ENCODE results near the gene MICAL3.

MICAL3 gene

DNA sequence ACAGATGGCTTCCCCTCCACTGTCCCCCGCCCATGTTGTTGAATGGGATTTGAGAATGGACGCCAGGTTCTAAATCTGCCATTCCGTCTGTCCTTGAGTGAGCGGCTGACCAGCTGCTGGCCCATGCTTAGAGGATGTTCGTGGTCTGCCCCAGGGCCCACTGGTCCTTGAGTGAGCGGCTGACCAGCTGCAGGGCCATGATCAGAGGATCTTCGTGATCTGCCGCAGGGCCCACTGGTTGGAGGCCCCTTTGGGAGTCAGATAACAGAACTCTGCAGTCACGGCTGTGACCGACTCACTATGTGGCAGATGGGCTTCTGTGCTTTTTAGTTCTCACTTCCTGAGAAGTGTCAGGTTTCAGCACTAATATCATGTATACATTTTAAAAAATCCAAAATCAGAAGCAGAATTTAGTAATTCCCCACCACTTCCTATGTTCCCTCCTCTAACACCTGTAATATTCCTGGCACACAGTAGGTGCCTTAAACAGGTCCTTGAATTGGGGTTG lies 54.1 kb downstream of the MICAL3 start:
- no peak for DNase-seq

DNA sequence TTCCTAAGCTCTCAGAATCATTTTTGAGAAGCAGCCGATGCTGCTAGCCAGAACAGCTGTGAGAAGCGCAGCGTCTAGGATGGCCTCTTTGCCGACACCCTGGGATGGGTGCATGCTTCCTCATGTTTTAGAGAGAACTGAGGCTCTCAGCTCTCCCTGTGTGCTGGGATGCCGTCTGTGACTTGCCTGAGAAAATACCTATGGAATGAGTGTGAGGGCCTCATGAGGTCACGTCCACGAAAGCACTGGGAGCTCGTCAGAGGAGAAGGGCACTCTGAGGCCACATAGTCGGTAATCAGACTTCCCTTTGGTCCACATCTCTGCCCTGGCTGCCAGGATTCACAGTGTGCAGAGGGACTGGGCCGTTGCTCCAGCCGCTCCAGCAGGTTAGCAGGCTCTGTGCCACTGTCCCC lies 54.7 kb downstream of the MICAL3 start:
- DNase-seq: no peak

DNA sequence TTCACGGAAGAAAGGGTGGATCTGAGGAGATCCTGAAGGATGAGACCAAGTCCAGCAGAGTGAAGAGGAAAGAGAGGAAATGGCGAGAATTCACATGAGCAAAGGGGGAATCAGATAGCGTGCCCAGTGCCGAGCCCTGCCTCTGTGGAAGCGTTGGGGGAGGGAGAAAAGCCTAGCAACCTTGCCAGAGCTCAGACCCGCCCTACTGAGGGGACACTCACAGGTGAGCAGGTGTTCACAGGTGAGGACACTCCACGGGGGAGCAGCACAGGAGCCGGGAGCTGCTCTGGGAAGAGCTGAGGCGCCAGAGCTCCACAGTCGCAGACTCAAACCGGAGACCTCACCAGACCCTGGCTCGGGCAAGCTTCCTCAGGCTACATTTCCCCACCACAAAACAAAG lies 56.2 kb downstream of the MICAL3 start:
- DNase-seq: no peak

DNA sequence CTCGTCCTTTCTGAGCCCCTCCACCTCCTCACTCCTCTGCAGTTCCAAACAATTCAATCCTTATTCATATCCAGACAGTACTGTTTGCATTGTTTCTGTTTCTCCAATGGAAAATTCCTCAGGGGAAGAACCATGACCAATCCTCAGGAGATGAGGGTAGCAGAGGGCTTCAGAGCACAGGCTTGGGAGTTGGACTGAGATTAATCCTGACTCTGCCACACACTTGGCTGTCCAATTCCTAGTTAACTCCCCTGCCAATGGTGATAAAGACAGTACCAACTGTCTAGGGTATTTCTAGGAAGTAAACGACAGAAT lies 58.0 kb downstream of the MICAL3 start:
- DNase-seq: no peak

DNA sequence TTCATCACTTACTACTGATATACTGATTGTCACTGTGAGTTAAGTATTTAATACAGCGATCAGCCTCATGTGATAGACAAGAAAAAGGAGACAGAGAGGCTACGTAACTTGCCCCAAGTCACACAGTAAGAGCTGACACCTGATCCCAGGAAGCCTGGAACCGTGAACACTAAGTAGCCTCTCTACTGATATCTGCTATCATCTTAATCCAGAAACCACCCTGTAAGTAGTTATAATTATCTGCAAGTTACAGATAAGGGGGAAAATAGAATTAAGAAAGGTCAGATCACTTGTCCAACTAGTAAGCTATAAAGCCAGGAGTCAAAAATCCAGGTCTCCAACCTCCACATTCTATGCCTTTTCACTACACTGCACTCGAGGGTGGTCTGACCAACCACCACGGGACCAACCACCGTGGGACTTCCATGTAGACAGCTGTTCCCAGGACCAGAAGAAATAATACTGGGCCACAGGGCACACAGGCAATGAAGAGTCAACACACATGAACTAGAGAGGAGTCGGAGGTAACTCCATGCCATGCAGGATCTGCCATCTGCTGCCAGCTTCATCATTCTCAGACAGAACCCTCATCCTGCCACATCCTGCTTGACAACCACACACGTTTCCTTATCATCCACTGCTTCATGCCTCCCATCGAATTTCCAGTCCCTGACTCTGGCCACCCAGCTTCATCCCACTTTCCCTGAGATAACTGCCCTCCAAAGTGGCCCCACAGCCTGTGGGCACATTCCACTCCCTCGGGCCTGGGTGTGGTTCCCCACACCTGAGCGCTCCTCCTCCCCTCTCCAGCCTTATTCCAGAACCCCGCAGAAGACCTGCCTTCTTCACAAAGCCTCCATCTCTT lies 58.6 kb downstream of the MICAL3 start:
- no peak for DNase-seq

DNA sequence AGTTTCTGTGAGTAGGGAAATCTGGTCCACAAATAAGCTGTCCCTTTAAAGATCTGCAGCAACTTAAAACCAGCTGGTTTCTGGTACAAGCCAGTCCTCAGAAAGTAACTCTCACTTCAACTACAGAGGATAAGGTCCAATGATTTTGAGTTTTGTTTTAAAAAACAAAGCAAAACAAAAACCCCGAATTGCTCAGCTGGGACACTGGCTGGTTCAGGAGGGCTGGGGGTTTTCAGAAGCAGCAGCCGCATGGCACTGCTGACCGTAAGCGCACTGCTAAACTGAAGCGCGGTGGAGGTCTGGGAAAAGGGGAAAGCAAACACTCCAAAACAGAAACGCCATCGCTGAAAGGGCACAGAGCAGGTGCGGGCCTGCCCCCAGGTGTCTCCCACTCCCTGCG lies 59.7 kb downstream of the MICAL3 start:
- DNase-seq: no peak

DNA sequence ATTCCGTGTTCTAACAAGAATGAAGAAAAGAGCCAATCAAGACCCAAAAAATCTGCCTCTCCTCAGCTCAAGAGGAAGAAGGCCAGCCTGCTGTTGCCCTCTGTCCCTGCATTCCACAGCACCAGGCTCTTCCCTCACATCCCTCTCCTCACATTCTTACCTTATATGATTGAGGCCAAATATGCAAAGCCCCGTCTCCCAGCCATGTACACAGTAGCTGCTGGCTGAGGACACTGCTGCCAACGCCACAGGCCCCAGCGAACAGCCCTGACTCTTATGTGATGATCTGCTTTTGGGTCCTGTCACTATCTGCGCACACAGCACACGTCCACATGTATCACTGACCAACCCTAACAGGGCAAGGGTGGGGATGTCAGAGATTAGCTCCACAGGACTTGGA lies 60.2 kb downstream of the MICAL3 start:
- no peak for DNase-seq

DNA sequence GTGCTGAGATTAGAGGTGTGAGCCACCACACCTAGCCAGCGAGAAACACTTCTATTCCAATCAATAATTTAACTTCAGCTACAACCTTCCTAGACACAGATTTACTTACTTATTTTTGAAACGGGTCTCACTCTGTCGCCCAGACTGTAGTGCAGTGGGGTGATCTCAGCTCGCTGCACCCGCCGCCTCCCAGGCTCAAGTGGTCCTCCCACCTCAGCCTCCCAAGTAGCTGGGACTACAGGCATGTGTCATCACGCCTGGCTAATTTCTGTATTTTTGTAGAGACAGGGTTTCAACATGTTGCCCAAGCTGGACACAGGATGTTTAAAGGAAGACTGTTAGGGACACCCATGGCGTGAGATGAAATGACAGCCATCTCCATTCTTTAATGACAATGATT lies 61.3 kb downstream of the MICAL3 start:
- DNase-seq: no peak

DNA sequence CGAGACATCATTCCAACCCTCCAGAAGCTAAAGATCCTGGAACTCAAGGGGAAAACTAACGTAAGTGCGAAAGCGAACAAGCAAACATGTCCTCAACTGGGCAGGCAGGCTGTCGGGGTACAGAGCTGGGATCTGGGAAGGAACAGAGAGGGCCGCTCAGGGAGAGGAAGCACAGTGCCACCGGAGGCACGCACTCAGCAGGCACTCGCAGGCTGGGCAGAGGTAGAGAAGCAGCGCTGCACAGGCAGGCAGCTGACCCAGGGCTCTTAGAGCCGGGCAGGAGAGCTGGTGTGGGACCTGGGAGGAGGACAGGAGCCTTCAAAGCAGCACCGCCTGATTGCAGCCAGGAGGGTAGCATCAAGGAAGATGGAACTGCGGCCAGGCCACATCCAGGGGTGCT lies 62.2 kb downstream of the MICAL3 start:
- no peak for DNase-seq

DNA sequence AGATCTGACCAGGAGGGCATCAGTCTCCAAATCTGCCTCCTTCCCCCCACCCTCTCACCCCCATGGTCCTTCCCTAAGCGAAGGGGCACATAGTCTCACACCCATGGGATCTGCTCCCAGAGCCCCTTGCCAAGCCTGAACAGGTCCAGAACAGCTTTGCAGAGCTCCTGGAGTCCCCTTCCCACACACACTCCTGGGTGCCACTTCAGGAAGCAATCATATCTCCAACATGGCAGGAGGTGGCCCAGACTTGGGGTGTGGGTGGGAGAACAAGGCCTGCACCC lies 63.0 kb downstream of the MICAL3 start:
- no peak for DNase-seq

DNA sequence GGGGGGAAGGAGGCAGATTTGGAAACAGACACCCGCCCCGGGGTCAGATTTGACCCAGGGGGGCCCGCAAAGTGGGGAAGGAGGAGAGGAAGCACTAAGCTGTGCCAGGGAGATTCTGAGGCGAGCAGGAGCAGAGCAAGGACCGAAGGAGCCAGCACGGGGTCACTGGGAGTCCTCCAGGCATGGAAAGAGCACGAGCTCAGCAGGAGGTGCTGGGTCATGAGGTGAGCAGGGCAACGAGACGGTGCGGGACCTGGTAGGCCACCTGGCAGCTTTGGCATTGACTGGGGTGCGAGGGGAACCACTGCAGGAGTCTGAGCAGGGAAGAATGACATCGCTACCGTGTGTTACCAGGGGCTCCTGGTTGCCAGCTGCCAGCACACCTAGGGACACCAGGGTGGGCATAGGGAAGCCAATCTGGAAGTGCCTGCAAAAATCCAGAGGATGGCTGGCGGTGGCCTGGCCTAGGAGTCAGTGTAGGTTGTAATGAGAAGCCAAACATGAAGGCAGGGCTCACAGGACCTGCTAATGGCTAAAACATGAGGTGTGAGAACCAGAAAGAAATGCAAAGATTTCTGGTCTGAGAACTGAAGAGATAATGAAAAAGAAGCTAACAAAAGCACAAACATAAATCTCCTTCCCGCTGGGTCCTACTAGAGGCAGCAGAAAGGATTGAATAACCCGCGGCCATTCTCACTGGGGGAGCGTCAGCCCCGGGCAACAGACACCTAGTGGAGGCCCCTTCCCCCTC lies 63.5 kb downstream of the MICAL3 start:
- no peak for DNase-seq

DNA sequence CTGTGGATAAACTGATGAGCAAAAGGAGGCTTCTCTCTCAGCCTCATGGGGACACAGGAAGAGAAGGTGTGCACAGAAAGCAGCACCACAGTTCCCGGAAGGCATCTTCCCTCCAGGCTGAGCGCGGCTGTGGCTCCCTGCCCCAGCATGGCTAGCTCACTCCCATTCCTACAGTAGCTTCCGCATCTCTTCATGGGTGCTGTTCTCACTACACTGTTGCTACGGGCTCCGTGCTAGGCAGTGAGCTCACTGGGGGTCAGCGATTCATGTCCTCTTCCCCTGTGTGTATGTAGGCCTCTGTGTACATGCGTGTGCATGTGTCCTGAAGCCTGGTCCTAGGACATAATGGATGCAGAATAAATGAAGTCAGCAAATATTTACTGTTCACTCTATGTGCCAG lies 64.3 kb downstream of the MICAL3 start:
- no peak for DNase-seq

DNA sequence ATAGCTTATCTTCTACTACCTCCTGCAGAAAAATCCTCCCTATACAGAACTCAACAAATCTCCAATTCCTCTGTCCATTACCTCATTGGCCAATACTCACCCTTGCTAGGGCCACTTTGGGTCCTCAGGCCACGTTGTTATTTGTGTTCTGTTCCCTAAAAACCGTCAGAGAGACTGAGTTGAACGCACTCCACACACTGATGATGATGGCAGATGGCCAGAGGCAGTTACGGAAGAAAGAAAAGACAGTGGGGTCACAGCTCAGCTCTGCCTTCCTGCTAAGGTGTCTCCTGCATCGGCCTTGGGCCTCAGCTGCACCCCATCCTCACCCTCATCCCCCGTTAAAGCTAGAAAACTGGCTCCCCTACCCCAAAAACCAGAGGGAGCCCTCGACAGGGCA lies 66.2 kb downstream of the MICAL3 start:
- no peak for DNase-seq

DNA sequence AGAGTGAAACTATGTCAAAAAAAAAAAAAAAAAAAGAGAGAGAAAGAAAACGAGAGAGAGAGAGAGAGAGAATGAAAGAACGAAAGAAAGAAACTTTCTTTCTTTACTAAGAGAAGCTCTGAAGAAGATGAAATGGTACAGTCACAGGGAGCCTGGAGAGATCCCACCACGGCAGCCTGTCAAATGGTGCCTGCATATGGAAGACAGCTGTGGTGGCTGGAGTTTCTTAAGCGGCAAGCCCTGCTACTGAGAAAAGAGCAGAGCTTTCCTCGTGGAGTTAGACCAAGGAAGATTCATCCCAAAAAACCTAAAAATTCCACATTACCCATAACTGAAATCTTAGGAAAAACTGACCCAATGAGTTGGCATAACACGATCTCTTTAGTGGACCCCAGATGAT lies 66.7 kb downstream of the MICAL3 start:
- DNase-seq: no peak

DNA sequence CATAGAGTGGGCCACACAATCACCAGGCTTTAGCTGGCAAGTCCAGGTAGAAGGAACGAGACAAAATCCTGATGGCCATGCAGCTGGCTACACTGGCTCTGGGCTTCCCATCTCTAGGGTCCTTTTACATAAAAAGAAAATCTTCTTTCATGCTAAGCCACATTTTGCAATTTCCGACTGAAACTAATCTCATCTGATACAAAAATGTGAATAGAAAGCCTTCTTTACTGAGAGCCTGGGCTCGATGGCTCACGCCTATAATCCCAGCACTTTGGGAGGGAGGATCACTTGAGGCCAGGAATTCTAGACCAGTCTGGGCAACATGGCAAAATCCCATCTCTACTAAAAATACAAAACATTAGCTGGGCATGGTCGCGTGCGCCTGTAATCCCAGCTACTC lies 67.2 kb downstream of the MICAL3 start:
- no peak for DNase-seq

DNA sequence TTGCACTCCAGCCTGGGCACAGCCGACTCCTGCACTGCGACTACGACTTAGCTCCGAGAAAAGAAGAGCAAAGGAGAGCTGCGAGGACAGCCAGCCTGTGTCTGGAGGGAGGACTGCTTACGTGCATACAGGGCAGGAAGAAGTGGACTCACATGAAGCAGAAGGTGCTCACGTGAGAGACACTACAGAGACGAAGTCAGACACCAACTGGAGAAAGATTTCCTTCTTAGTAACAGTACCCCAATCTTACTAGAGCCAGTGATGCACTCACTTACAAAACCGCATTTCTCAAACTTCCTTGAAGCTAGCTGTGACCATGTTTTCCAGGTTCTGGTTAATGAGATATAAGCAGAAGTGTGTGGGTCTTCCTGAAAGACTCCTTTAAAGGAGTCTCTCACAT lies 67.7 kb downstream of the MICAL3 start:
- DNase-seq: no peak

DNA sequence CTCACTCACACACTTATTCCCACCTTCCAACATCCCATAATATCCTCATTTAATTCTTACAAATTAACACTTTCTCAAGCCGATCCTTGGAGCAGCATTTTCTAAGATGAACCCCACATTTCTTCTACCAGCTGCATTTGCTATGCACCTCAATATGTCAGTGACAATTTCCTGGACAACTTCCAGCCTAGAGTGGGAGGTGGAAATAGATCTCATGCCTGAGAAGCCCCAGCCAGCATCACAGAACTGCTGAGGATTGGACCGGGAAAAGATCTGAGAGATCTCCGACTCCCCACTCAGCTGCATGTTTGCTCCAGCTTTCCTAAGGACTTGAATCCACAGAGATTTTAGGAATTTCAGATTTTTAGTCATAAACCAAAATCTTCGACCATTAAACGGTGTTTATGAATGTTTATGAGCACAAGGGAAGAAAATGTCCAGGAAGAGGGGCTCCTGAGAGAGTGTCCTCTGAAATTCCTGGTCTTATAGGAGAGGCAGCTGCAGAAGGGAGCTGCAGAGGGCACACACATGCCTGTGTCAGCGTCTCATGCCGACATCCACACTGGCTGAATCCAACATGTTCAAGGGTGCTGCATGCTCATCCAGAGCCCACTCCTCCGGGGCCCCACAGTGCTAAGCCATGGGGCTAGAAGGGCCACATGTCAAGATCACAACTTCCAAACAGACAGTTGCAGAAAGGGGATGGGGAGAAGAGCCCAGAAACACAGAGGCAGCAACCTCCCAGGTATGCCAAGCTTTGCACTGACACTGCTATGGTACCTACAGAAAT lies 68.6 kb downstream of the MICAL3 start:
- DNase-seq: no peak

DNA sequence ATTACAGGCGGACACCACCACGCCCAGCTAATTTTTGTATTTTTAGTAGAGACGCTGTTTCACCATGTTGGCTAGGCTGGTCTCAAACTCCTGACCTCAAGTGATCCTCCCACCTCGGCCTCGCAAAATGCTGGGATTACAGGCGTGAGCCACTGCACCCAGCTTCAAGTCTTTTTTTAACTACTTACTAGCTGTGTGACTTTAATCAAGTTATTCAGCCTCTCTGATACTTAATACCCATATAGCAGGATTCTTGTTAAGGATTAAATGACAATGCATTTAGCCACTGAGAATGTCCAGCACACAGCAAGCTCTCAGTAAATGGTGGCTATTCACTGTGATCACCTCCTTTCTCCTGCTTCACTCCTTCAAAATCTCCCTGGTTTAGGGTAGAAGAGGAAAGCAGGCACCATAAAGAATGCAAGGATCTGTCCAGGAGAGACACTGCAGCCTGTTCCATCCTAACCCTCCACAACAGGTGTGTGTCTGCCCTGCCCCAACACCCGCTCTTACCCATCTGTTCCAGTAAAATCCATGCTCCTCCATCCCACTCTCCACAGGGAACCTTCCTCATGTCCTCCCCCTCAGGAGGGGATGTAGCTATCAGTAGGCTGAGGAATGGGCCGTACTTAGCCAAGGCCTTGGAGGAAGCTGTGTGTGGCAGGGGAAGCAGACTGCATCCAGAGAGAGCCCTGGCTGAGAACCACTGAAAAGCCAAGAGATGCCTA lies 69.3 kb downstream of the MICAL3 start:
- no peak for DNase-seq

DNA sequence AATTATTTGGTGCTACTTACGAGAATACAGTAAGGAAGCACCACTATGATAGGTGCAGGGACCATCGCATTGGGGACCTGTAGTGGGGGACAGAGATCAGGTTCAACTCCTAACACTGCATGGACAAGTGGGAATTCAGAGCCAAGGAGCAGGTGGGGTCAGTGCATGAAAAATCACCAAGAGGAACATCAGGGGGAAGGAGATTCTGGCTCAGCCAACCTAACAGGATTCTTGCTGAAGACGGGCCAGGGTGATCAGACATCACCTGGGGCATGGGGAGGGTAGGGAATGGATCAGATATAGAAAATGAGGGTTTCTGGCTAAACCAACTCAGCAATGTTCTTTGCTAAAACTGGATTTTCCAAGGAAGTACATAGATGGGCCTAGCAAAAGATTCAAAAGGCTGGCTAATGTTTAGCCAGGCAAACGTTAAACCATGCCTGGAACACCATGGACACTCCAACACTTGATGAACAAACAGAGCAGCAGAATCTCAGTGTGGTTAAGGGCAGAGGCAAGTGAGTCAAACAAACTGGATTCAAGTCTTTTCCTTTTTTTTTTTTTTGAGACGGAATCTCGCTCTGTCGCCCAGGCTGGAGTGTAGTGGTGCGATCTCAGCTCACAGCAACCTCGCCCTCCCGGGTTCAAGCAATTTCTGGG lies 70.0 kb downstream of the MICAL3 start:
- DNase-seq: no peak

DNA sequence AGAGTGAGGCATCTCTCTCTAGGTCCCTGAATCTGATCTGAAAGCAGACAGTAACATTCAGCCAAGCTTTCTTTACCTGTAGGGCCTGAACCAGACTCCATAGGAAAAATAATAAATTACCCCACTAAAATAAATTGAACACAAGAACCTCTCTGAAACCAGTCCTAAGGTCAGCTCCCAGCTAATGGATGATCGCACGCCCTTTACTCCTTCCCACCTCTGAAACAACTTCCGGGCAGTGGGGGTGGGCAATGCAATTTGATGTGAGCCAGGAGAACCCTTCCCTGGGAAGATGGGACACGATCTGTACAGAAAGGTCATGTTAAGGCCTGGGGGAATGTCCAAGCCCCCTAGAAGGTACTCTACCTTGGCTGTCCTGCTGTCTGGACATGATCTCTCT lies 71.2 kb downstream of the MICAL3 start:
- DNase-seq: no peak

DNA sequence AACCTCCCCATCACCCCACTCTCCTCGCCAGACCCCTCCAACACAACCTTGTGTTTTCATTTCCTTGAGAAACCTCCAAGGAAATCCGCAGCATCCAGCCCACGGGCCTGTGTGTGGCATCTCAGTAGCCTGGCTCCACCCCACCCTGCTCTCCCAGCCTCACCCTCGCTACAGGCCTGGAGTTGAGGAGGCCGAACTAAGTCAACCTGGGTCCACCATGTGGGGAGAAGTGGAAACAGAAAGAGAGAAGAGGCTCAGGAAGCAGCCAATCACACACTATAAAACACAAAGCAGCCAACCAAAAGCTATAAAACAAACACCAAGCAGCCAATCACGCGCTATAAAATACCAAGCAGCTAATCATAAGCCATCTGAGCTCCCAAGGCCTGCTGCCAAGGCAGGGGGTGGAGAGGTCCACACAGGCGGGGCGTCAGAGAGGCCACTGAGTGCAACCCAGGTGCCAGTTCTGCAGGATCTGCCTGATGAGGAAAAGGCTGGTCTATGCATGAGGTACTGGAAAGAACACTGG lies 72.0 kb downstream of the MICAL3 start:
- no peak for DNase-seq

DNA sequence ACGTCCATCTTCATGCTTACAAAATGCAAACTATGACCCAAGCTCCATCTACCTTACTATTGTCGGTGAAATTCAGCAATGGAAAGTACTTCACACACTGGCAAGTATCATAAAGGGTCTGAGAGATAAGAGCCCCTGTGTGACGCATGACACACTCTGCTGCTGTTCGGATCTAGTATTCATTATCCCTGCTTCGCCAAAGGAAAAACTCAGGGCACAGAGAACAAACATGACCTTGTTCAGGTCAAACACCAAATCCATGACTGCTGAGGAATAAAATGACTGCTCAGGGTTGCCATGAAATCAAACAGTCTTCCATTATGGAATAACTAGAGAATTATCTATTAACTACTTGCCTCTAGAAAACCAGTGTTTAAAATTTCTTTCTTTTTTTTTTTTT lies 73.0 kb downstream of the MICAL3 start:
- DNase-seq: no peak
